GM23338 (cell line): ENCODE measurements around the gene PRUNE1. TPM values are rescaled to one million over a fixed set of nuclear protein-coding genes. Genes with fewer than 3 reads are reported as not detected.
A peak's percentile ranks its signal among the peaks of the same experiment; 100 is the strongest.

ENCODE experiments used
- ATAC-seq: fragments of 200-7000 bp; cut with Tn5 transposase; 3 replicates; pipeline ENCODE4 v1.9.1; 2020
- DNase-seq: peaks from one replicate; pipeline ENCODE4 v3.0.0-alpha.2; 2015; ENCODE audit warnings: low spot score
- H2AFZ ChIP-seq: fragments of 200-600 bp; sonication (generic); 2 replicates; pipeline ENCODE4 v1.8.0; 2016; ENCODE audit warnings: antibody characterized with exemption, mild to moderate bottlenecking, moderate library complexity
- H3F3A ChIP-seq: fragments of 200-600 bp; sonication (generic); replicated peaks from 2 replicates; pipeline ENCODE4 v1.8.0; 2017; ENCODE audit warnings: antibody characterized with exemption, mixed run types, low read depth
- H3K27ac ChIP-seq: fragments of 200-600 bp; sonication (generic); 2 replicates; pipeline ENCODE4 v1.6.1; 2016; ENCODE audit warnings: low read depth
- H3K27me3 ChIP-seq: fragments of 200-600 bp; sonication (generic); 2 replicates; pipeline ENCODE4 v1.8.0; 2016; ENCODE audit warnings: mild to moderate bottlenecking, mixed run types, moderate library complexity; ENCODE audit not compliant: insufficient read depth
- H3K36me3 ChIP-seq: fragments of 200-600 bp; sonication (generic); 2 replicates; pipeline ENCODE4 v1.8.0; 2016; ENCODE audit warnings: mild to moderate bottlenecking; ENCODE audit not compliant: insufficient read depth
- H3K4me1 ChIP-seq: fragments of 200-600 bp; sonication (generic); 2 replicates; pipeline ENCODE4 v1.8.0; 2016; ENCODE audit warnings: mild to moderate bottlenecking, moderate library complexity; ENCODE audit not compliant: insufficient read depth
- H3K4me2 ChIP-seq: fragments of 200-600 bp; sonication (generic); 2 replicates; pipeline ENCODE4 v1.7.1; 2017; ENCODE audit warnings: mixed run types
- H3K4me3 ChIP-seq: fragments of 200-600 bp; sonication (generic); 2 replicates; pipeline ENCODE4 v1.6.1; 2016; ENCODE audit warnings: mixed run types
- H3K79me2 ChIP-seq: fragments of 200-600 bp; sonication (generic); replicated peaks from 2 replicates; pipeline ENCODE4 v1.8.0; 2017; ENCODE audit warnings: mild to moderate bottlenecking; ENCODE audit not compliant: insufficient read depth
- H3K9me2 ChIP-seq: fragments of 200-600 bp; sonication (generic); 2 replicates; pipeline ENCODE4 v1.8.0; 2017; ENCODE audit not compliant: insufficient read depth
- H4K20me1 ChIP-seq: fragments of 200-600 bp; sonication (generic); replicated peaks from 2 replicates; pipeline ENCODE4 v1.8.0; 2017; ENCODE audit warnings: mild to moderate bottlenecking; ENCODE audit not compliant: insufficient read depth
- H3K27ac Mint-ChIP-seq: 2 replicates; pipeline ENCODE4 v1.8.0; 2020; ENCODE audit warnings: inconsistent platforms, mild to moderate bottlenecking, moderate library complexity, mixed read lengths
- H3K27me3 Mint-ChIP-seq: 3 replicates; pipeline ENCODE4 v1.8.0; 2022; ENCODE audit warnings: low read depth, mild to moderate bottlenecking, moderate library complexity, mixed read lengths, inconsistent platforms; ENCODE audit not compliant: insufficient read depth, poor library complexity
- H3K36me3 Mint-ChIP-seq: 3 replicates; pipeline ENCODE4 v1.8.0; 2021; ENCODE audit warnings: low read depth, mild to moderate bottlenecking, inconsistent platforms, moderate library complexity, mixed read lengths
- H3K4me1 Mint-ChIP-seq: 3 replicates; pipeline ENCODE4 v1.8.0; 2020; ENCODE audit warnings: mild to moderate bottlenecking, inconsistent platforms, mixed read lengths
- H3K4me3 Mint-ChIP-seq: 3 replicates; pipeline ENCODE4 v1.8.0; 2021; ENCODE audit warnings: moderate library complexity, mild to moderate bottlenecking, inconsistent platforms, mixed read lengths
- H3K9me3 Mint-ChIP-seq: 3 replicates; pipeline ENCODE4 v1.8.0; 2020; ENCODE audit warnings: moderate library complexity, mild to moderate bottlenecking, inconsistent platforms, mixed read lengths
- CREB1 ChIP-seq: fragments of 250-450 bp; sonication (Bioruptor Pico); IDR thresholded peaks from 2 replicates; pipeline ENCODE4 v1.5.0; 2020; ENCODE audit warnings: low read depth, mild to moderate bottlenecking, moderate library complexity
- EZH2 ChIP-seq: fragments of 200-600 bp; sonication (generic); IDR thresholded peaks from one replicate; pipeline ENCODE4 v1.8.0; 2017; ENCODE audit warnings: antibody characterized with exemption, mild to moderate bottlenecking, low read depth; ENCODE audit not compliant: unreplicated experiment
- EZH2phosphoT487 ChIP-seq: fragments of 200-600 bp; sonication (generic); IDR thresholded peaks from one replicate; pipeline ENCODE4 v1.8.1; 2018; ENCODE audit warnings: antibody characterized with exemption; ENCODE audit not compliant: unreplicated experiment
- JUNB ChIP-seq: IDR thresholded peaks from one replicate; pipeline ENCODE4 v1.6.1; 2016; ENCODE audit warnings: antibody characterized with exemption; ENCODE audit not compliant: unreplicated experiment
- NANOG ChIP-seq: IDR thresholded peaks from 2 replicates; pipeline ENCODE4 v1.6.1; 2016; ENCODE audit warnings: antibody characterized with exemption, borderline replicate concordance
- POLR2AphosphoS5 ChIP-seq: IDR thresholded peaks from 2 replicates; pipeline ENCODE4 v1.6.1; 2016; ENCODE audit warnings: antibody characterized with exemption, low read depth
- STAT1 ChIP-seq: IDR thresholded peaks from one replicate; pipeline ENCODE4 v1.6.1; 2016; ENCODE audit warnings: antibody characterized with exemption; ENCODE audit not compliant: unreplicated experiment
- ZNF114 ChIP-seq: fragments of 250-450 bp; sonication (Bioruptor Pico); IDR thresholded peaks from 2 replicates; pipeline ENCODE4 v1.5.0; 2020; ENCODE audit warnings: mild to moderate bottlenecking, moderate library complexity
- polyA plus RNA-seq: library from polyadenylated mRNA; unstranded; fragments of >200 nt; fragmentation: Nextera tagmentation; extraction: Ambion mirVana; gene quantifications from 2 replicates; pipeline ENCODE4 v1.2.1, GENCODE V29; 2016
- total RNA-seq: library from RNA; depleted of rRNA; stranded (reverse); fragments of >200 nt; shearing (Covaris generic); gene quantifications from 2 replicates; pipeline ENCODE4 v1.2.3, GENCODE V29; 2014
- TF ChIP-seq, protein P1 (sequence below): IDR thresholded peaks from one replicate; pipeline ENCODE4 v1.6.1; 2018; ENCODE audit warnings: antibody characterized with exemption; ENCODE audit not compliant: unreplicated experiment
- TF ChIP-seq, protein P2 (sequence below): IDR thresholded peaks from 2 replicates; pipeline ENCODE4 v1.6.1; 2016; ENCODE audit warnings: antibody characterized with exemption
- TF ChIP-seq, protein P3 (sequence below): fragments of 250-450 bp; sonication (Bioruptor Pico); IDR thresholded peaks from 2 replicates; pipeline ENCODE4 v1.5.0; 2020; ENCODE audit warnings: mild to moderate bottlenecking, moderate library complexity

The PRUNE1 gene
- total and polyA plus RNA-seq, 2 experiments from 2014 or later: 14.7 to 33.2 TPM

DNA sequence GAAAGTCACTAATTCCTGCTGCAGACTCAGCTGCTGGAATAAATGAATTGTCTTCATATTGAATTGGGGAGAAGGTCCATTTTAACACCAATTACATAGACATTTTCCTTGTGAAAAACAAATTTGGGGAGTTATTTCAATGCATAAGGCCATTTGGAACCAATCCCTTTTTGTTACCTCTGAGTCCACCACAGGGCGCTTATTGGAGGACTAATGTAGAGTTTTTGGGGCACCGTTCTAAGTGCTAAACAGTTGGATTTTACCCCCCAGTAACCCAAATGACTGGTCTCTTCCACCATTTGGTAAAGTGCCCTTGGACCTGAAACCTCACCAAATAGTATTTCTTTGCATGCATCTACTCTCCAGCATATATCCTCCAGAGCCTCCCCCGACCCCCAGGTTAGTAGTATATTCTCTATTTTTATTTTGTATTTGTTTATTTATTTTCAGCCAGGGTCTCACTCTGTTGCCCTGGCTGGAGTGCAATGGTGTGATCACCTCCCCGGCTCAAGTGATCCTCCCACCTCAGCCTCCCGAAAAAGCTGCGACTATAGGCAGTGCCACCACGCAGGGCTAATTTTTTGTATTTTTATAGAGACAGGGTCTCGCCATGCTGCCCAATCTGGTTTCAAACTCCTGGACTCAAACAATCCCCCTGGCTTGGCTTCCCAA lies 1.6 kb downstream of the PRUNE1 start:
- no peaks in the 10 kb centered on the region for H3K9me2 ChIP-seq
- H3K27ac ChIP-seq: no peak overlapping the region
- peak overlapping the region; percentile 84 for H3K4me3 ChIP-seq
- Mint-ChIP-seq H3K27ac (no peak overlapping the region), H3K9me3 (no peaks in the 10 kb centered on the region), H3K27me3 (peaks cover 20% of the 10 kb centered on the region), H3K4me1 (peaks cover 36% of the 10 kb centered on the region), H3K4me3 (peak overlapping the region; percentile 94), H3K36me3 (no peaks in the 10 kb centered on the region; the same call in 2 of the 3 replicates)
- peaks cover 15% of the 10 kb centered on the region for H3K79me2 ChIP-seq
- no peaks in the 10 kb centered on the region for H3K27me3 ChIP-seq
- peaks cover 13% of the 10 kb centered on the region; the same call in 1 of the 2 replicates for H3F3A ChIP-seq
- H2AFZ ChIP-seq: no peak overlapping the region
- H3K36me3 ChIP-seq: no peaks in the 10 kb centered on the region
- H3K4me1 ChIP-seq: peaks cover 24% of the 10 kb centered on the region
- DNase-seq: no peak
- H3K4me2 ChIP-seq: peak overlapping the region; percentile 80
- no peak for ATAC-seq
- TF ChIP-seq CREB1: no peak
- no peak for TF ChIP-seq ZNF114
- no peaks in the 10 kb centered on the region; the same call in 1 of the 2 replicates for H4K20me1 ChIP-seq

DNA sequence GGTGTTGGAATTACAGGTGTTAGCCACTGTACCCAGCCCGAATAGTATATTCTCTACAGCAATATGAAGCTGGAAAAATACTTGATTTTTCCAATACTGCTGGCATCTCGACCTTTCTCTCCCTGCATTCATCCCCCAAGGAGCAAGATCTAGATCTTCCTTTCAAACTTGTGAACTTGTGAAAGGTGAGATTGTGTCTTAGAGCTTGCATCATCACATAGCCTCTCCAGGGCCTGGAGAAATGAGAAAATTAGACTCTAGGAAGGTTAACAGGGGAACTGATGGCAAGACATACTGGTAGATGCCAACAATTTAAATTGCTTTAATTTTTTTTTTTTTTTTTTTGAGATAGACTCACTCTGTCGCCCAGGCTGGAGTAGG lies 2.1 kb downstream of the PRUNE1 start:
- H3K79me2 ChIP-seq: peaks cover 15% of the 10 kb centered on the region
- H3K27ac Mint-ChIP-seq: no peak overlapping the region
- H4K20me1 ChIP-seq: no peaks in the 10 kb centered on the region; the same call in 1 of the 2 replicates
- H3K4me1 Mint-ChIP-seq: peaks cover 35% of the 10 kb centered on the region
- no peak overlapping the region for H3K4me3 Mint-ChIP-seq
- H3K4me1 ChIP-seq: peaks cover 19% of the 10 kb centered on the region
- no peaks in the 10 kb centered on the region for H3K36me3 ChIP-seq
- peaks cover 16% of the 10 kb centered on the region for H3K27me3 Mint-ChIP-seq
- no peak for DNase-seq
- no peaks in the 10 kb centered on the region for H3K27me3 ChIP-seq
- ATAC-seq: no peak
- H3K9me3 Mint-ChIP-seq: no peaks in the 10 kb centered on the region
- no peak overlapping the region for H3K4me3 ChIP-seq
- no peak overlapping the region for H3K27ac ChIP-seq
- no peak overlapping the region for H2AFZ ChIP-seq
- H3K9me2 ChIP-seq: no peaks in the 10 kb centered on the region
- H3K4me2 ChIP-seq: no peak overlapping the region
- no peaks in the 10 kb centered on the region; the same call in 2 of the 3 replicates for H3K36me3 Mint-ChIP-seq
- H3F3A ChIP-seq: peaks cover 13% of the 10 kb centered on the region; the same call in 1 of the 2 replicates
- no peak for TF ChIP-seq JUNB
- TF ChIP-seq CREB1: no peak
- no peak for TF ChIP-seq EZH2phosphoT487
- no peak for TF ChIP-seq EZH2
- TF ChIP-seq, protein P1, sequence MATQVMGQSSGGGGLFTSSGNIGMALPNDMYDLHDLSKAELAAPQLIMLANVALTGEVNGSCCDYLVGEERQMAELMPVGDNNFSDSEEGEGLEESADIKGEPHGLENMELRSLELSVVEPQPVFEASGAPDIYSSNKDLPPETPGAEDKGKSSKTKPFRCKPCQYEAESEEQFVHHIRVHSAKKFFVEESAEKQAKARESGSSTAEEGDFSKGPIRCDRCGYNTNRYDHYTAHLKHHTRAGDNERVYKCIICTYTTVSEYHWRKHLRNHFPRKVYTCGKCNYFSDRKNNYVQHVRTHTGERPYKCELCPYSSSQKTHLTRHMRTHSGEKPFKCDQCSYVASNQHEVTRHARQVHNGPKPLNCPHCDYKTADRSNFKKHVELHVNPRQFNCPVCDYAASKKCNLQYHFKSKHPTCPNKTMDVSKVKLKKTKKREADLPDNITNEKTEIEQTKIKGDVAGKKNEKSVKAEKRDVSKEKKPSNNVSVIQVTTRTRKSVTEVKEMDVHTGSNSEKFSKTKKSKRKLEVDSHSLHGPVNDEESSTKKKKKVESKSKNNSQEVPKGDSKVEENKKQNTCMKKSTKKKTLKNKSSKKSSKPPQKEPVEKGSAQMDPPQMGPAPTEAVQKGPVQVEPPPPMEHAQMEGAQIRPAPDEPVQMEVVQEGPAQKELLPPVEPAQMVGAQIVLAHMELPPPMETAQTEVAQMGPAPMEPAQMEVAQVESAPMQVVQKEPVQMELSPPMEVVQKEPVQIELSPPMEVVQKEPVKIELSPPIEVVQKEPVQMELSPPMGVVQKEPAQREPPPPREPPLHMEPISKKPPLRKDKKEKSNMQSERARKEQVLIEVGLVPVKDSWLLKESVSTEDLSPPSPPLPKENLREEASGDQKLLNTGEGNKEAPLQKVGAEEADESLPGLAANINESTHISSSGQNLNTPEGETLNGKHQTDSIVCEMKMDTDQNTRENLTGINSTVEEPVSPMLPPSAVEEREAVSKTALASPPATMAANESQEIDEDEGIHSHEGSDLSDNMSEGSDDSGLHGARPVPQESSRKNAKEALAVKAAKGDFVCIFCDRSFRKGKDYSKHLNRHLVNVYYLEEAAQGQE: no peak
- no peak for TF ChIP-seq ZNF114
- TF ChIP-seq STAT1: no peak
- TF ChIP-seq, protein P2, sequence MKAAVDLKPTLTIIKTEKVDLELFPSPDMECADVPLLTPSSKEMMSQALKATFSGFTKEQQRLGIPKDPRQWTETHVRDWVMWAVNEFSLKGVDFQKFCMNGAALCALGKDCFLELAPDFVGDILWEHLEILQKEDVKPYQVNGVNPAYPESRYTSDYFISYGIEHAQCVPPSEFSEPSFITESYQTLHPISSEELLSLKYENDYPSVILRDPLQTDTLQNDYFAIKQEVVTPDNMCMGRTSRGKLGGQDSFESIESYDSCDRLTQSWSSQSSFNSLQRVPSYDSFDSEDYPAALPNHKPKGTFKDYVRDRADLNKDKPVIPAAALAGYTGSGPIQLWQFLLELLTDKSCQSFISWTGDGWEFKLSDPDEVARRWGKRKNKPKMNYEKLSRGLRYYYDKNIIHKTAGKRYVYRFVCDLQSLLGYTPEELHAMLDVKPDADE: no peak
- TF ChIP-seq, protein P3, sequence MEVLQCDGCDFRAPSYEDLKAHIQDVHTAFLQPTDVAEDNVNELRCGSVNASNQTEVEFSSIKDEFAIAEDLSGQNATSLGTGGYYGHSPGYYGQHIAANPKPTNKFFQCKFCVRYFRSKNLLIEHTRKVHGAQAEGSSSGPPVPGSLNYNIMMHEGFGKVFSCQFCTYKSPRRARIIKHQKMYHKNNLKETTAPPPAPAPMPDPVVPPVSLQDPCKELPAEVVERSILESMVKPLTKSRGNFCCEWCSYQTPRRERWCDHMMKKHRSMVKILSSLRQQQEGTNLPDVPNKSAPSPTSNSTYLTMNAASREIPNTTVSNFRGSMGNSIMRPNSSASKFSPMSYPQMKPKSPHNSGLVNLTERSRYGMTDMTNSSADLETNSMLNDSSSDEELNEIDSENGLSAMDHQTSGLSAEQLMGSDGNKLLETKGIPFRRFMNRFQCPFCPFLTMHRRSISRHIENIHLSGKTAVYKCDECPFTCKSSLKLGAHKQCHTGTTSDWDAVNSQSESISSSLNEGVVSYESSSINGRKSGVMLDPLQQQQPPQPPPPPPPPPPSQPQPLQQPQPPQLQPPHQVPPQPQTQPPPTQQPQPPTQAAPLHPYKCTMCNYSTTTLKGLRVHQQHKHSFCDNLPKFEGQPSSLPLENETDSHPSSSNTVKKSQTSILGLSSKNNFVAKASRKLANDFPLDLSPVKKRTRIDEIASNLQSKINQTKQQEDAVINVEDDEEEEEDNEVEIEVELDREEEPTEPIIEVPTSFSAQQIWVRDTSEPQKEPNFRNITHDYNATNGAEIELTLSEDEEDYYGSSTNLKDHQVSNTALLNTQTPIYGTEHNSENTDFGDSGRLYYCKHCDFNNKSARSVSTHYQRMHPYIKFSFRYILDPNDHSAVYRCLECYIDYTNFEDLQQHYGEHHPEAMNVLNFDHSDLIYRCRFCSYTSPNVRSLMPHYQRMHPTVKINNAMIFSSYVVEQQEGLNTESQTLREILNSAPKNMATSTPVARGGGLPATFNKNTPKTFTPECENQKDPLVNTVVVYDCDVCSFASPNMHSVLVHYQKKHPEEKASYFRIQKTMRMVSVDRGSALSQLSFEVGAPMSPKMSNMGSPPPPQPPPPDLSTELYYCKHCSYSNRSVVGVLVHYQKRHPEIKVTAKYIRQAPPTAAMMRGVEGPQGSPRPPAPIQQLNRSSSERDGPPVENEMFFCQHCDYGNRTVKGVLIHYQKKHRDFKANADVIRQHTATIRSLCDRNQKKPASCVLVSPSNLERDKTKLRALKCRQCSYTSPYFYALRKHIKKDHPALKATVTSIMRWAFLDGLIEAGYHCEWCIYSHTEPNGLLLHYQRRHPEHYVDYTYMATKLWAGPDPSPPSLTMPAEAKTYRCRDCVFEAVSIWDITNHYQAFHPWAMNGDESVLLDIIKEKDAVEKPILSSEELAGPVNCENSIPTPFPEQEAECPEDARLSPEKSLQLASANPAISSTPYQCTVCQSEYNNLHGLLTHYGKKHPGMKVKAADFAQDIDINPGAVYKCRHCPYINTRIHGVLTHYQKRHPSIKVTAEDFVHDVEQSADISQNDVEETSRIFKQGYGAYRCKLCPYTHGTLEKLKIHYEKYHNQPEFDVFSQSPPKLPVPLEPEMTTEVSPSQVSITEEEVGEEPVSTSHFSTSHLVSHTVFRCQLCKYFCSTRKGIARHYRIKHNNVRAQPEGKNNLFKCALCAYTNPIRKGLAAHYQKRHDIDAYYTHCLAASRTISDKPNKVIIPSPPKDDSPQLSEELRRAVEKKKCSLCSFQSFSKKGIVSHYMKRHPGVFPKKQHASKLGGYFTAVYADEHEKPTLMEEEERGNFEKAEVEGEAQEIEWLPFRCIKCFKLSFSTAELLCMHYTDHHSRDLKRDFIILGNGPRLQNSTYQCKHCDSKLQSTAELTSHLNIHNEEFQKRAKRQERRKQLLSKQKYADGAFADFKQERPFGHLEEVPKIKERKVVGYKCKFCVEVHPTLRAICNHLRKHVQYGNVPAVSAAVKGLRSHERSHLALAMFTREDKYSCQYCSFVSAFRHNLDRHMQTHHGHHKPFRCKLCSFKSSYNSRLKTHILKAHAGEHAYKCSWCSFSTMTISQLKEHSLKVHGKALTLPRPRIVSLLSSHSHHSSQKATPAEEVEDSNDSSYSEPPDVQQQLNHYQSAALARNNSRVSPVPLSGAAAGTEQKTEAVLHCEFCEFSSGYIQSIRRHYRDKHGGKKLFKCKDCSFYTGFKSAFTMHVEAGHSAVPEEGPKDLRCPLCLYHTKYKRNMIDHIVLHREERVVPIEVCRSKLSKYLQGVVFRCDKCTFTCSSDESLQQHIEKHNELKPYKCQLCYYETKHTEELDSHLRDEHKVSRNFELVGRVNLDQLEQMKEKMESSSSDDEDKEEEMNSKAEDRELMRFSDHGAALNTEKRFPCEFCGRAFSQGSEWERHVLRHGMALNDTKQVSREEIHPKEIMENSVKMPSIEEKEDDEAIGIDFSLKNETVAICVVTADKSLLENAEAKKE (CRISPR knock-in tag): no peak
- TF ChIP-seq POLR2AphosphoS5: no peak
- TF ChIP-seq NANOG: no peak
